Measurements from ENCODE around the gene ART5. TPM values are rescaled to one million over a fixed set of nuclear protein-coding genes. Genes with fewer than 3 reads are reported as not detected.

Gene ART5
- total and polyA plus RNA-seq, 2 of the 4 experiments (the other 2 are of a cell fraction) = not detected

GRCh38 chr11:3685923-3686322 is 44.1 kb upstream of the ART5 start:
- Histone ChIP-seq H2AFZ (replicated peaks; ENCODE audit: low read length, poor library complexity) (no peak overlapping the region), H3K56ac (ENCODE audit: extremely low read depth, insufficient read depth, low read length) (no peak overlapping the region), H3K4me1 (ENCODE audit: control insufficient read depth, insufficient read depth, low read length) (peaks cover 3% of the 10 kb centered on the region; the same call in 1 of the 2 replicates), H2AK9ac (replicated peaks; ENCODE audit: low read depth, low read length, poor library complexity) (no peak overlapping the region), H3K27me3 (ENCODE audit: control insufficient read depth, insufficient read depth, low read length) (no peaks in the 10 kb centered on the region), H3K18ac (ENCODE audit: low read depth, low read length) (no peak overlapping the region), H3K79me1 (ENCODE audit: low read depth in 1 of 2, low read length in 2 of 2) (peaks cover 5 to 17% of the 10 kb centered on the region in 2 experiments; a peak in 3 of 4 replicates), H4K5ac (ENCODE audit: low read depth, low read length) (no peak overlapping the region), H3K9ac (ENCODE audit: low read depth, low read length) (no peak overlapping the region), H2AK5ac (ENCODE audit: low read depth, low read length) (no peak overlapping the region), H3K9me3 (ENCODE audit: control insufficient read depth, insufficient read depth, low read length) (no peaks in the 10 kb centered on the region), H3K4me2 (ENCODE audit: low read depth, low read length) (no peak overlapping the region), H3K36me3 (ENCODE audit: control insufficient read depth, insufficient read depth, low read length) (peaks cover 49% of the 10 kb centered on the region), H3K14ac (replicated peaks; ENCODE audit: low read depth, low read length) (no peak overlapping the region), H3K4ac (ENCODE audit: low read depth, low read length) (no peak overlapping the region), H2BK120ac (ENCODE audit: low read depth, low read length) (no peak overlapping the region), H2BK5ac (ENCODE audit: low read depth, low read length, poor library complexity, severe bottlenecking) (no peak overlapping the region), H4K20me1 (ENCODE audit: insufficient read depth, low read length) (0 out of 2 replicates have a peak, but pooled peaks cover 2% of the 10 kb centered on the region), H4K8ac (ENCODE audit: low read depth in 2 of 2, low read length in 2 of 2) (no peak overlapping the region), H3K9me1 (ENCODE audit: insufficient read depth, low read length) (peaks cover 4% of the 10 kb centered on the region), H3K27ac (ENCODE audit: insufficient read depth, low read length) (peak overlapping the region; percentile 7; the same call in 1 of the 2 replicates), H3K4me3 (ENCODE audit: insufficient read depth, low read depth, low read length) (no peak overlapping the region), H2BK20ac (ENCODE audit: low read depth, low read length) (no peak overlapping the region), H3K23ac (ENCODE audit: low read depth, low read length) (no peak overlapping the region), H2BK15ac (ENCODE audit: low read depth, low read length) (no peak overlapping the region), H4K91ac (ENCODE audit: insufficient read depth, low read depth, low read length) (no peak overlapping the region)
- BruUV-seq (replicated peaks) = no TSS peak
- dilution Hi-C loops (cut with HindIII; ENCODE audit: low sequenced_read_pairs, unreplicated experiment) = no loop called here
- in situ Hi-C loops (cut with MboI; ENCODE audit: low sequenced_read_pairs) = no loop called here
- CTCF ChIA-PET = interaction anchor here (0.6 kb wide), 1 partner anchor 87 kb away, joined by 4 read pairs; no protein-coding TSS in a partner anchor
- POLR2A ChIA-PET (ENCODE audit: unreplicated experiment) = no interaction called here
- WGBS, 2 experiments (ENCODE audit: extremely low coverage in 2 of 2, insufficient read length in 1 of 2) = 33% methylated on average over 2 of the region's 7 CpGs; no CpG with 5 or more reads in 1 of the 2 experiments
- DNase-seq = no peak
- no peak for TF ChIP-seq RCOR1 (IDR thresholded peaks at IDR 0.05; ENCODE audit: insufficient replicate concordance, low read length)
- no peak for TF ChIP-seq CHD1 (IDR thresholded peaks at IDR 0.05; ENCODE audit: low read depth, low read length)
- TF ChIP-seq CEBPB (IDR thresholded peaks at IDR 0.05; ENCODE audit: low read depth, low read length) = no peak
- TF ChIP-seq RAD21 (IDR thresholded peaks at IDR 0.05; ENCODE audit: low read length) = no peak
- TF ChIP-seq BHLHE40 (IDR thresholded peaks at IDR 0.05; ENCODE audit: low read depth, low read length) = no peak
- TF ChIP-seq, protein P1, sequence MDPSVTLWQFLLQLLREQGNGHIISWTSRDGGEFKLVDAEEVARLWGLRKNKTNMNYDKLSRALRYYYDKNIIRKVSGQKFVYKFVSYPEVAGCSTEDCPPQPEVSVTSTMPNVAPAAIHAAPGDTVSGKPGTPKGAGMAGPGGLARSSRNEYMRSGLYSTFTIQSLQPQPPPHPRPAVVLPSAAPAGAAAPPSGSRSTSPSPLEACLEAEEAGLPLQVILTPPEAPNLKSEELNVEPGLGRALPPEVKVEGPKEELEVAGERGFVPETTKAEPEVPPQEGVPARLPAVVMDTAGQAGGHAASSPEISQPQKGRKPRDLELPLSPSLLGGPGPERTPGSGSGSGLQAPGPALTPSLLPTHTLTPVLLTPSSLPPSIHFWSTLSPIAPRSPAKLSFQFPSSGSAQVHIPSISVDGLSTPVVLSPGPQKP (IDR thresholded peaks at IDR 0.05; ENCODE audit: borderline replicate concordance, low read depth, low read length) = no peak
- intact Hi-C loops (cut with micrococcal nuclease) = no loop called here
- ATAC-seq (ENCODE audit: low read depth) = peak; percentile 30; the same call in 1 of the 2 replicates
